GM12864 (cell line): ENCODE measurements around the gene PARPBP.

ENCODE experiments used
- DNase-seq: peaks from one replicate; pipeline ENCODE4 v3.0.0-alpha.2; 2011; ENCODE audit warnings: low read depth
- H3K4me3 ChIP-seq: 2 replicates; pipeline ENCODE4 v1.5.1; 2011; ENCODE audit warnings: mild to moderate bottlenecking, low read depth, low read length, control low read depth
- TF ChIP-seq, protein P1 (sequence below): IDR thresholded peaks from 2 replicates; pipeline ENCODE4 v1.5.1; 2011; ENCODE audit warnings: low read depth, mild to moderate bottlenecking, moderate library complexity, low read length, control low read depth, inconsistent platforms; ENCODE audit errors: missing control alignments

PARPBP gene

DNA sequence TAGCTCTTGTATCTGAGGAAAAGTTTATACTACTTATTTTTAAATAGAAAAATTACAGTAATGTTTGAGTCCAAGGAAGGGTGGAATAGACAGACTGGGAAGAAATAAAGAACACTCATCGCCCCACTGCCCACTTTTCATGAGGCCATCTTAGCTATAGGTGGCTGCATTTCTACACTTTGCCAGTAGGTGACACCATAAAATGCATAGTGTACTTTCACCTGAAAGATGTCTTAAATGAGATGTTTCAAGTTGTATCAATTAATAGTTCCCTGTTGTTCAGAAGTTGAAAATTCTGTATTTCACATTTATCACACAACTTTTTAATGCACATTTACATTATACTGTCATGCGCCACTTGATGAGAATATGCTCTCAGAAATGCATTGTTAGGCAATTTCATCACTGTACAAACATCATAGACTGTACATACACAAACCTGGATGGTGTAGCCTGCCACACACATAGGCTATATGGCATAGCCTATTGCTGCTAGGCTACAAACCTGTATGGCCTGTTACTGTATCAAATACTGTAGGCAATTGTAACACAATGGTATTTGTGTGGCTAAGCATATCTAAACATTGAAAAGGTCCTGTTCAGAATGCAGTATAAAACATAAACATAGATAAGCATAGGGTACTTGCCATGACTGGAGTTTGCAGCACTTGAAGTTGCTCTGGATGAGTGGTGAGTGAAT lies 50.1 kb downstream of the PARPBP start:
- no peak overlapping the region for H3K4me3 ChIP-seq
- DNase-seq = no peak
- TF ChIP-seq, protein P1, sequence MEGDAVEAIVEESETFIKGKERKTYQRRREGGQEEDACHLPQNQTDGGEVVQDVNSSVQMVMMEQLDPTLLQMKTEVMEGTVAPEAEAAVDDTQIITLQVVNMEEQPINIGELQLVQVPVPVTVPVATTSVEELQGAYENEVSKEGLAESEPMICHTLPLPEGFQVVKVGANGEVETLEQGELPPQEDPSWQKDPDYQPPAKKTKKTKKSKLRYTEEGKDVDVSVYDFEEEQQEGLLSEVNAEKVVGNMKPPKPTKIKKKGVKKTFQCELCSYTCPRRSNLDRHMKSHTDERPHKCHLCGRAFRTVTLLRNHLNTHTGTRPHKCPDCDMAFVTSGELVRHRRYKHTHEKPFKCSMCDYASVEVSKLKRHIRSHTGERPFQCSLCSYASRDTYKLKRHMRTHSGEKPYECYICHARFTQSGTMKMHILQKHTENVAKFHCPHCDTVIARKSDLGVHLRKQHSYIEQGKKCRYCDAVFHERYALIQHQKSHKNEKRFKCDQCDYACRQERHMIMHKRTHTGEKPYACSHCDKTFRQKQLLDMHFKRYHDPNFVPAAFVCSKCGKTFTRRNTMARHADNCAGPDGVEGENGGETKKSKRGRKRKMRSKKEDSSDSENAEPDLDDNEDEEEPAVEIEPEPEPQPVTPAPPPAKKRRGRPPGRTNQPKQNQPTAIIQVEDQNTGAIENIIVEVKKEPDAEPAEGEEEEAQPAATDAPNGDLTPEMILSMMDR = peak; percentile 68

DNA sequence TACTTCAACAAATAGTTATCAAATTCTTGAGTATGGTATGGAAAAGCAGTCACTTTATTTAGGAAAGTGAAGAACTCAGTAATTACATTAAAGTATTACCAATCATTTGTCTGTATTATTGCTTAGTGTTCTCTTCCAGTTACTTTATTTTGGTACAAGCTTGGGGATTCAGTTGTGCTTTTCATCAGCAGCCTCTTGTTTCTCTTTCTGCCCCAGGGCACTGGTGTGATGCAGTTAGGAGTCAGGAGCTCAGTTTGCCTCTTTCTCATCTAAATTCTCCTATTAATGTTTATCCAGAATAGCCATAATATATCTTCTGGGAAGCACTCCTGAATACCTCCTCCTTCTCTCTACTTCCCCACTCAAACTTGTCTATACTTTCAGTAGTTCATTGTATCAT lies 52.0 kb downstream of the PARPBP start:
- TF ChIP-seq, protein P1 = no peak
- no peak for DNase-seq
- no peak overlapping the region for H3K4me3 ChIP-seq

DNA sequence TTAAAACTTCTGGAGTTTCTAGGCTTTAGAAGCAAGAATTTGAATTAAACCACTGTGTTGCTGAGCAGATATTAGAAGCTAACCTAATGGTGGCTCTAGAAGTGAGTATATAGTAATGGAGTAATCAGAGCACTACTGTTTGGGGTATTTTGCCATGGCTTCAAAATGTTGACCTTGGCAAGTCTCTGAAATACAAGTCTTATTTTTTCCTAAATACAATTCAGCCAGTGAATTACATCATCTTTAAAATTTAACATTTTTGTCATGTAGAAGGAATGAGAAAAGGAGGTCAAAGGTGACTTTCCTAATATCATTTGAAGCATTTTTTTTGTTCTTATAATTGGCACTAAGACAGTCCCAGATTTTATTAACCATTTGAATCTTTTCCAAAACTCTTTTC lies 52.5 kb downstream of the PARPBP start:
- TF ChIP-seq, protein P1 = no peak
- no peak overlapping the region for H3K4me3 ChIP-seq
- DNase-seq = no peak

DNA sequence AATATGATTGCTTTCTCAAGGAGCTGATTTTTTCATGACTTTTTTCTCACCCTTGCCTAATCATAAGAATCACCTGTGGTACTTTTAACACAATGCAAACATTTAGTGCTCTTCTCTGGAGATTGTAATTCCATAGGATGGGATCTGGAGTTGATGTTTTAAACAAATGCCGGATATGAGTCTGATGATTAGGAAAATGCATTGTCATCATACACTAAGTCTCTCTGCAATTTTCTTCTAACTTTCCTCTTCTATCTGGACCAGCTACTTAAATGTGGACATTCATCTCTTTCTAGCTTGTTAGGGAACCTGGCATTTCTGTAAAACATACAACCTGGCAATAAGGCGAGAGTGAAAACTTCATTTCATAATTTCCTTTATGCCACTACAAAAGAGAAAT lies 54.1 kb downstream of the PARPBP start:
- no peak for DNase-seq
- TF ChIP-seq, protein P1 = no peak
- no peak overlapping the region for H3K4me3 ChIP-seq

GRCh38 chr12:102174761-102175160 lies 54.8 kb downstream of the PARPBP start:
- H3K4me3 ChIP-seq = no peak overlapping the region
- DNase-seq = no peak
- TF ChIP-seq, protein P1 = no peak

- TF ChIP-seq, protein P1 = no peak
- no peak overlapping the region for H3K4me3 ChIP-seq
- no peak for DNase-seq
These were observed 62.7 kb downstream of the PARPBP start for GRCh38 chr12:102182635-102183034.

DNA sequence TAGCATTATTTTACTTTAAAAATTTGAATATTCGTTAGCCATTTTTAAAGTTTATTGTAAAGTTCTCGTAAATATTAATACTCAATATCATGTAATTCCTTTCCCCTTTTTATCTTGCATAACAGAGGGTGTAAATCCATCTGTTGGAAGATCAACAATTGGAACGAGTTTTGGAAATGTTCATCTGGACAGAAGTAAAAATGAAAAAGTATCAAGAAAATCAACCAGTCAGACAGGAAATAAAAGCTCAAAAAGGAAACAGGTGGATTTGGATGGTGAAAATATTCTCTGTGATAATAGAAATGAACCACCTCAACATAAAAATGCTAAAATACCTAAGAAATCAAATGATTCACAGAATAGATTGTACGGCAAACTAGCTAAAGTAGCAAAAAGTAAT lies 75.8 kb downstream of the PARPBP start:
- TF ChIP-seq, protein P1 = no peak
- no peak overlapping the region for H3K4me3 ChIP-seq
- no peak for DNase-seq
